SK-N-SH treated with all-trans-retinoic acid at 6 μM for 48 hours (cell line): ENCODE data around the gene TMPRSS6.

ENCODE experiments used
- ATAC-seq: fragments of 200-7000 bp; cut with Tn5 transposase; 3 replicates; pipeline ENCODE4 v1.9.1; 2020; ENCODE audit warnings: mild to moderate bottlenecking, moderate library complexity
- ARNTL ChIP-seq: fragments of 450-650 bp; formaldehyde crosslinking; IDR thresholded peaks from 2 replicates; pipeline ENCODE4 v1.5.0; 2020; ENCODE audit warnings: low read depth, mild to moderate bottlenecking, moderate library complexity, borderline replicate concordance
- BACH2 ChIP-seq: fragments of 250-450 bp; sonication (Bioruptor Pico); IDR thresholded peaks from 2 replicates; pipeline ENCODE4 v1.9.0; 2021; ENCODE audit warnings: mild to moderate bottlenecking, borderline replicate concordance
- ESRRG ChIP-seq: fragments of 250-450 bp; sonication (Bioruptor Pico); IDR thresholded peaks from 2 replicates; pipeline ENCODE4 v1.6.1; 2021; ENCODE audit warnings: mild to moderate bottlenecking
- GLIS3 ChIP-seq: fragments of 250-450 bp; sonication (Bioruptor Pico); IDR thresholded peaks from 2 replicates; pipeline ENCODE4 v1.5.0; 2020; ENCODE audit warnings: mild to moderate bottlenecking, moderate library complexity
- ISL1 ChIP-seq: fragments of 250-450 bp; sonication (Bioruptor Pico); IDR thresholded peaks from 2 replicates; pipeline ENCODE4 v2.1.2; 2022; ENCODE audit warnings: mild to moderate bottlenecking, moderate library complexity
- OSR1 ChIP-seq: fragments of 250-450 bp; sonication (Bioruptor Pico); IDR thresholded peaks from 2 replicates; pipeline ENCODE4 v1.8.0; 2022; ENCODE audit warnings: moderate library complexity, mild to moderate bottlenecking, inconsistent platforms
- PPARA ChIP-seq: fragments of 250-450 bp; sonication (Bioruptor Pico); IDR thresholded peaks from 2 replicates; pipeline ENCODE4 v1.5.0; 2020; ENCODE audit warnings: mild to moderate bottlenecking, borderline replicate concordance
- RARB ChIP-seq: fragments of 250-450 bp; sonication (Bioruptor Pico); IDR thresholded peaks from 2 replicates; pipeline ENCODE4 v1.8.0; 2021; ENCODE audit warnings: mild to moderate bottlenecking, moderate library complexity
- SNAI2 ChIP-seq: fragments of 250-450 bp; sonication (Bioruptor Pico); IDR thresholded peaks from 2 replicates; pipeline ENCODE4 v1.5.0; 2020; ENCODE audit warnings: mild to moderate bottlenecking, moderate library complexity
- TCF4 ChIP-seq: fragments of 250-450 bp; sonication (Bioruptor Pico); IDR thresholded peaks from 2 replicates; pipeline ENCODE4 v1.8.0; 2021; ENCODE audit warnings: mild to moderate bottlenecking, moderate library complexity, borderline replicate concordance
- TOX ChIP-seq: fragments of 250-450 bp; sonication (Bioruptor Pico); IDR thresholded peaks from 2 replicates; pipeline ENCODE4 v1.8.0; 2021; ENCODE audit warnings: mild to moderate bottlenecking, moderate library complexity, borderline replicate concordance
- ZC3H10 ChIP-seq: fragments of 250-450 bp; sonication (Bioruptor Pico); IDR thresholded peaks from 2 replicates; pipeline ENCODE4 v1.5.1; 2021; ENCODE audit warnings: mild to moderate bottlenecking, moderate library complexity
- ZFP3 ChIP-seq: fragments of 250-450 bp; sonication (Bioruptor Pico); IDR thresholded peaks from 2 replicates; pipeline ENCODE4 v1.5.0; 2020; ENCODE audit warnings: mild to moderate bottlenecking, moderate library complexity
- ZFP30 ChIP-seq: fragments of 450-650 bp; formaldehyde crosslinking; IDR thresholded peaks from 2 replicates; pipeline ENCODE4 v1.5.0; 2022; ENCODE audit warnings: mild to moderate bottlenecking, moderate library complexity
- ZNF70 ChIP-seq: fragments of 450-650 bp; formaldehyde crosslinking; IDR thresholded peaks from 2 replicates; pipeline ENCODE4 v1.5.0; 2020; ENCODE audit warnings: mild to moderate bottlenecking, moderate library complexity
- ZNF8 ChIP-seq: fragments of 450-650 bp; formaldehyde crosslinking; IDR thresholded peaks from 2 replicates; pipeline ENCODE4 v1.5.0; 2020; ENCODE audit warnings: mild to moderate bottlenecking, moderate library complexity
- TF ChIP-seq, protein P1 (sequence below): fragments of 250-450 bp; sonication (Bioruptor Pico); IDR thresholded peaks from 2 replicates; pipeline ENCODE4 v1.5.1; 2021; ENCODE audit warnings: mild to moderate bottlenecking, moderate library complexity
- TF ChIP-seq, protein P2 (sequence below): fragments of 250-450 bp; sonication (Bioruptor Pico); IDR thresholded peaks from 2 replicates; pipeline ENCODE4 v1.5.0; 2020; ENCODE audit warnings: mild to moderate bottlenecking, moderate library complexity
- TF ChIP-seq, protein P3 (sequence below): fragments of 250-450 bp; sonication (Bioruptor Pico); IDR thresholded peaks from 2 replicates; pipeline ENCODE4 v1.5.1; 2020; ENCODE audit warnings: low read depth, mild to moderate bottlenecking, moderate library complexity
- TF ChIP-seq, protein P4 (sequence below): fragments of 250-450 bp; sonication (Bioruptor Pico); IDR thresholded peaks from 2 replicates; pipeline ENCODE4 v1.8.0; 2021; ENCODE audit warnings: low read depth, mild to moderate bottlenecking, moderate library complexity, borderline replicate concordance
- TF ChIP-seq, protein P5 (sequence below): fragments of 250-450 bp; sonication (Bioruptor Pico); IDR thresholded peaks from 2 replicates; pipeline ENCODE4 v1.8.0; 2020; ENCODE audit warnings: mild to moderate bottlenecking, moderate library complexity, borderline replicate concordance

Gene TMPRSS6

DNA sequence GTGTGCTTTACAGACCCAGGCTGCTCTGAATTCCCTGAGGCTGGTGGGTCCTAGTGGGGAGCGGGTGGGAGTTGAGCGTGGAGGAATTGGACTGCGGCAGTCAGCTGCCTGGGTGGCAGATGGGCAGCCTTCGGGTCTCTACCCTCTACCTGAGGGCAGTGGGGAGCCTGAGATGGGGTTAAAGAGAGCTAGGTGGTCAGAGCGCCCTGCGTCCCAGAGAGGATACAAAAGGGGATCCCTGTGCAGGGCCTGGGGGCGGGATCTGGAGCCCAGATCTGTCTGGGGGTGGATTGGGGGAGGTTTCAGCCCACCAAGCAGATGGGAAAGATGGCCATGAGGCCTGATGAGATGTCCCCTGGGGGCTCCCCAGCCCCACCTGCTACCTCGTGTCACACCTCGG, 39.8 kb downstream of the TMPRSS6 start:
- peak; percentile 4; the same call in 1 of the 3 replicates for ATAC-seq
- TF ChIP-seq ARNTL (CRISPR knock-in tag) (no peak), ZFP30 (CRISPR knock-in tag) (no peak), TCF4 (CRISPR knock-in tag) (no peak), BACH2 (CRISPR knock-in tag) (no peak), ZNF8 (no peak)

DNA sequence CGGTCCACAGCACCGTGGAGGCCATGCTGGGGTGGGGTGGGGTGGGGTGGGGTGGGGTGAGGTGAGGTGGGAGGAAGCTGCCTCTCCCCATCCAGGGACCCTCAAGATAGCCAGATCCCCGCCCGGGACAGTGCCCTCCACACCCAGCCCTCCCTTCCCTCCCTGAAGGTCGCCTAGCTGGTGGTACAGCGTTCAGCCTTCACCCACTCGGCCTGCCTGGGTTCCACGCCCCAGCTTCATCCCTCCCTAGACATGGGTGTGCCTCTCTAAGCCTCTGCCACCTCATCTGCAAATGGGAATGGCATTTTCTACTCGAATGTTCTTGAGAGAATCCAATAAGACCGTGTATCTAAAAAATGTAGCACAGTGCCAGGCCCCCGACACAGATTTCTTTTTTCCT, 40.2 kb downstream of the TMPRSS6 start:
- ATAC-seq = peak; percentile 12; the same call in 2 of the 3 replicates
- TF ChIP-seq ZNF8 = no peak
- TF ChIP-seq, protein P1, sequence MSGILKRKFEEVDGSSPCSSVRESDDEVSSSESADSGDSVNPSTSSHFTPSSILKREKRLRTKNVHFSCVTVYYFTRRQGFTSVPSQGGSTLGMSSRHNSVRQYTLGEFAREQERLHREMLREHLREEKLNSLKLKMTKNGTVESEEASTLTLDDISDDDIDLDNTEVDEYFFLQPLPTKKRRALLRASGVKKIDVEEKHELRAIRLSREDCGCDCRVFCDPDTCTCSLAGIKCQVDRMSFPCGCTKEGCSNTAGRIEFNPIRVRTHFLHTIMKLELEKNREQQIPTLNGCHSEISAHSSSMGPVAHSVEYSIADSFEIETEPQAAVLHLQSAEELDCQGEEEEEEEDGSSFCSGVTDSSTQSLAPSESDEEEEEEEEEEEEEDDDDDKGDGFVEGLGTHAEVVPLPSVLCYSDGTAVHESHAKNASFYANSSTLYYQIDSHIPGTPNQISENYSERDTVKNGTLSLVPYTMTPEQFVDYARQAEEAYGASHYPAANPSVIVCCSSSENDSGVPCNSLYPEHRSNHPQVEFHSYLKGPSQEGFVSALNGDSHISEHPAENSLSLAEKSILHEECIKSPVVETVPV (CRISPR knock-in tag) = no peak
- no peak for TF ChIP-seq SNAI2
- no peak for TF ChIP-seq GLIS3
- no peak for TF ChIP-seq TCF4 (CRISPR knock-in tag)
- TF ChIP-seq, all 23 proteins: peak for 0

DNA sequence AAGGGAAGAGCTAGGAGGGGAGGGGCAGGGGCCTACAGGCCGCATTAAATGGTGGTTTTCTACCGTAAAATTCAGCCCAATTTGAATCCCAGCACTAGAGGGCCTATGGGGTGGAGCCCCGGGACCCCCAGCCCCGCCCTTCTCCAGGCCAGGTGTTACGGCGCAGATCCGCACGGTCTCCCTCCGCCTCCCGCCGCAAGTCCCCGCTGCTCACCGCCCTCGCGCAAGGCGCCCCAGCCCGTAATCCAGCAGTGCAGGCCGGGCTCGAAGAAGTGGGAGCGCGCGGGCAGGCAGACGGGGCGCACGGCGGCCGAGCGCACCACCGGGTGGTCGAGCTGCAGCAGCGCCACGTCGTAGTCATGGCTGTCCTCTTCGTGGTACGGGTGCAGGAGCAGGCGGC, 40.7 kb downstream of the TMPRSS6 start:
- ATAC-seq = peak; percentile 7; the same call in 1 of the 3 replicates
- TF ChIP-seq, protein P2, sequence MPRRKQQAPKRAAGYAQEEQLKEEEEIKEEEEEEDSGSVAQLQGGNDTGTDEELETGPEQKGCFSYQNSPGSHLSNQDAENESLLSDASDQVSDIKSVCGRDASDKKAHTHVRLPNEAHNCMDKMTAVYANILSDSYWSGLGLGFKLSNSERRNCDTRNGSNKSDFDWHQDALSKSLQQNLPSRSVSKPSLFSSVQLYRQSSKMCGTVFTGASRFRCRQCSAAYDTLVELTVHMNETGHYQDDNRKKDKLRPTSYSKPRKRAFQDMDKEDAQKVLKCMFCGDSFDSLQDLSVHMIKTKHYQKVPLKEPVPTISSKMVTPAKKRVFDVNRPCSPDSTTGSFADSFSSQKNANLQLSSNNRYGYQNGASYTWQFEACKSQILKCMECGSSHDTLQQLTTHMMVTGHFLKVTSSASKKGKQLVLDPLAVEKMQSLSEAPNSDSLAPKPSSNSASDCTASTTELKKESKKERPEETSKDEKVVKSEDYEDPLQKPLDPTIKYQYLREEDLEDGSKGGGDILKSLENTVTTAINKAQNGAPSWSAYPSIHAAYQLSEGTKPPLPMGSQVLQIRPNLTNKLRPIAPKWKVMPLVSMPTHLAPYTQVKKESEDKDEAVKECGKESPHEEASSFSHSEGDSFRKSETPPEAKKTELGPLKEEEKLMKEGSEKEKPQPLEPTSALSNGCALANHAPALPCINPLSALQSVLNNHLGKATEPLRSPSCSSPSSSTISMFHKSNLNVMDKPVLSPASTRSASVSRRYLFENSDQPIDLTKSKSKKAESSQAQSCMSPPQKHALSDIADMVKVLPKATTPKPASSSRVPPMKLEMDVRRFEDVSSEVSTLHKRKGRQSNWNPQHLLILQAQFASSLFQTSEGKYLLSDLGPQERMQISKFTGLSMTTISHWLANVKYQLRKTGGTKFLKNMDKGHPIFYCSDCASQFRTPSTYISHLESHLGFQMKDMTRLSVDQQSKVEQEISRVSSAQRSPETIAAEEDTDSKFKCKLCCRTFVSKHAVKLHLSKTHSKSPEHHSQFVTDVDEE (CRISPR knock-in tag) = no peak
- TF ChIP-seq ZC3H10 (CRISPR knock-in tag) (no peak), ZNF8 (no peak), ISL1 (CRISPR knock-in tag) (no peak), ESRRG (CRISPR knock-in tag) (no peak), TCF4 (CRISPR knock-in tag) (no peak), SNAI2 (no peak), ARNTL (CRISPR knock-in tag) (no peak), TOX (CRISPR knock-in tag) (no peak), ZFP3 (CRISPR knock-in tag) (no peak), OSR1 (no peak), ZNF70 (no peak), PPARA (CRISPR knock-in tag) (no peak), RARB (CRISPR knock-in tag) (no peak)
- TF ChIP-seq, protein P1 (CRISPR knock-in tag) = no peak
- TF ChIP-seq, protein P3, sequence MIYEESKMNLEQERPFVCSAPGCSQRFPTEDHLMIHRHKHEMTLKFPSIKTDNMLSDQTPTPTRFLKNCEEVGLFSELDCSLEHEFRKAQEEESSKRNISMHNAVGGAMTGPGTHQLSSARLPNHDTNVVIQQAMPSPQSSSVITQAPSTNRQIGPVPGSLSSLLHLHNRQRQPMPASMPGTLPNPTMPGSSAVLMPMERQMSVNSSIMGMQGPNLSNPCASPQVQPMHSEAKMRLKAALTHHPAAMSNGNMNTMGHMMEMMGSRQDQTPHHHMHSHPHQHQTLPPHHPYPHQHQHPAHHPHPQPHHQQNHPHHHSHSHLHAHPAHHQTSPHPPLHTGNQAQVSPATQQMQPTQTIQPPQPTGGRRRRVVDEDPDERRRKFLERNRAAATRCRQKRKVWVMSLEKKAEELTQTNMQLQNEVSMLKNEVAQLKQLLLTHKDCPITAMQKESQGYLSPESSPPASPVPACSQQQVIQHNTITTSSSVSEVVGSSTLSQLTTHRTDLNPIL (CRISPR knock-in tag) = no peak
- TF ChIP-seq, protein P4, sequence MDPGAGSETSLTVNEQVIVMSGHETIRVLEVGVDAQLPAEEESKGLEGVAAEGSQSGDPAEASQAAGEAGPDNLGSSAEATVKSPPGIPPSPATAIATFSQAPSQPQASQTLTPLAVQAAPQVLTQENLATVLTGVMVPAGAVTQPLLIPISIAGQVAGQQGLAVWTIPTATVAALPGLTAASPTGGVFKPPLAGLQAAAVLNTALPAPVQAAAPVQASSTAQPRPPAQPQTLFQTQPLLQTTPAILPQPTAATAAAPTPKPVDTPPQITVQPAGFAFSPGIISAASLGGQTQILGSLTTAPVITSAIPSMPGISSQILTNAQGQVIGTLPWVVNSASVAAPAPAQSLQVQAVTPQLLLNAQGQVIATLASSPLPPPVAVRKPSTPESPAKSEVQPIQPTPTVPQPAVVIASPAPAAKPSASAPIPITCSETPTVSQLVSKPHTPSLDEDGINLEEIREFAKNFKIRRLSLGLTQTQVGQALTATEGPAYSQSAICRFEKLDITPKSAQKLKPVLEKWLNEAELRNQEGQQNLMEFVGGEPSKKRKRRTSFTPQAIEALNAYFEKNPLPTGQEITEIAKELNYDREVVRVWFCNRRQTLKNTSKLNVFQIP (CRISPR knock-in tag) = no peak
- TF ChIP-seq, protein P5, sequence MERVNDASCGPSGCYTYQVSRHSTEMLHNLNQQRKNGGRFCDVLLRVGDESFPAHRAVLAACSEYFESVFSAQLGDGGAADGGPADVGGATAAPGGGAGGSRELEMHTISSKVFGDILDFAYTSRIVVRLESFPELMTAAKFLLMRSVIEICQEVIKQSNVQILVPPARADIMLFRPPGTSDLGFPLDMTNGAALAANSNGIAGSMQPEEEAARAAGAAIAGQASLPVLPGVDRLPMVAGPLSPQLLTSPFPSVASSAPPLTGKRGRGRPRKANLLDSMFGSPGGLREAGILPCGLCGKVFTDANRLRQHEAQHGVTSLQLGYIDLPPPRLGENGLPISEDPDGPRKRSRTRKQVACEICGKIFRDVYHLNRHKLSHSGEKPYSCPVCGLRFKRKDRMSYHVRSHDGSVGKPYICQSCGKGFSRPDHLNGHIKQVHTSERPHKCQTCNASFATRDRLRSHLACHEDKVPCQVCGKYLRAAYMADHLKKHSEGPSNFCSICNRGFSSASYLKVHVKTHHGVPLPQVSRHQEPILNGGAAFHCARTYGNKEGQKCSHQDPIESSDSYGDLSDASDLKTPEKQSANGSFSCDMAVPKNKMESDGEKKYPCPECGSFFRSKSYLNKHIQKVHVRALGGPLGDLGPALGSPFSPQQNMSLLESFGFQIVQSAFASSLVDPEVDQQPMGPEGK = no peak
